Measurements from ENCODE around the gene ZDHHC8. TPM values are rescaled to one million over a fixed set of nuclear protein-coding genes. Genes with fewer than 3 reads are reported as not detected.
A peak's percentile ranks its signal among the peaks of the same experiment; 100 is the strongest.

Gene ZDHHC8
- total RNA-seq, 1 experiment from 2014 or later: 51.7 TPM

DNA sequence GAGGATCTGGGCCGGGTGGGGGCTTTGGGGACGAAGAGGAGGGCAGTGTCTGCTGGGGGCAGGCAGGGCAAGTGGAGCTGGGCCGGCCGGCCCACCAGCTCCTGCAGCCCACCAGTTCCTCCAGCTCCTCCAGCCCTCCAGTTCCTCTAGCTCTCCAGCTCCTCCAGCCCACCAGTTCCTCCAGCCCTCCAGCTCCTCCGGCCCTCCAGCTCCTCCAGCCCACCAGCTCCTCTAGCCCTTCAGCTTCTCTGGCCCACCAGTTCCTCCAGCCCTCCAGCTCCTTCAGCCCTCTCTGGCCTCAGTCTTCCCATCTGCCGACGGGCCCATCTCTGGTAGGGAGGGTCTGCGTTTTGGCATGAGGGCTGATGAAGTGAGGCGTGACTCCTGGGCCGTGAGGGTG is 28.4 kb downstream of the ZDHHC8 start:
- H3K79me1 ChIP-seq (ENCODE audit: insufficient read depth, low read depth, low read length, poor library complexity, severe bottlenecking): no peaks in the 10 kb centered on the region
- peak overlapping the region in 1 of 3 experiments; percentile 67; a peak in 1 of 7 replicates for H3K27ac Mint-ChIP-seq
- H3K18ac ChIP-seq (ENCODE audit: insufficient read length, low read depth, low read length): no peak overlapping the region
- H3K14ac ChIP-seq (ENCODE audit: insufficient read depth, low read length): no peak overlapping the region; the same call in 1 of the 2 replicates
- no CpG with 5 or more reads among the region's 10 CpGs for WGBS (ENCODE audit: extremely low coverage, insufficient read length, low lambda C conversion rate)
- peaks cover 6 to 17% of the 10 kb centered on the region in 2 experiments; a peak in 4 of 5 replicates for H3K9me3 Mint-ChIP-seq
- no peak overlapping the region for H2AK5ac ChIP-seq (ENCODE audit: insufficient read length, low read length)
- H3K23ac ChIP-seq (ENCODE audit: insufficient read length, low read depth, low read length): no peak overlapping the region
- H3K23me2 ChIP-seq (ENCODE audit: insufficient read length, low read depth, low read length, poor library complexity, severe bottlenecking): no peaks in the 10 kb centered on the region
- no peak overlapping the region for H4K8ac ChIP-seq (replicated peaks; ENCODE audit: insufficient read length, low read depth, low read length)
- no peak overlapping the region for H3K27ac ChIP-seq (ENCODE audit: insufficient read length, low read depth, low read length)
- no peak for DNase-seq
- no peak overlapping the region for H2BK15ac ChIP-seq (ENCODE audit: low read depth, low read length)
- no peak overlapping the region for H2BK20ac ChIP-seq (ENCODE audit: low read depth, low read length, poor library complexity, severe bottlenecking)
- H3K4me1 ChIP-seq (ENCODE audit: insufficient read depth, low read length): no peaks in the 10 kb centered on the region
- no peak overlapping the region for H4K5ac ChIP-seq (ENCODE audit: insufficient read length, low read depth, low read length)
- no peak overlapping the region for H3K4me2 ChIP-seq (ENCODE audit: insufficient read depth, insufficient read length, low read length)
- TF ChIP-seq, protein P1, sequence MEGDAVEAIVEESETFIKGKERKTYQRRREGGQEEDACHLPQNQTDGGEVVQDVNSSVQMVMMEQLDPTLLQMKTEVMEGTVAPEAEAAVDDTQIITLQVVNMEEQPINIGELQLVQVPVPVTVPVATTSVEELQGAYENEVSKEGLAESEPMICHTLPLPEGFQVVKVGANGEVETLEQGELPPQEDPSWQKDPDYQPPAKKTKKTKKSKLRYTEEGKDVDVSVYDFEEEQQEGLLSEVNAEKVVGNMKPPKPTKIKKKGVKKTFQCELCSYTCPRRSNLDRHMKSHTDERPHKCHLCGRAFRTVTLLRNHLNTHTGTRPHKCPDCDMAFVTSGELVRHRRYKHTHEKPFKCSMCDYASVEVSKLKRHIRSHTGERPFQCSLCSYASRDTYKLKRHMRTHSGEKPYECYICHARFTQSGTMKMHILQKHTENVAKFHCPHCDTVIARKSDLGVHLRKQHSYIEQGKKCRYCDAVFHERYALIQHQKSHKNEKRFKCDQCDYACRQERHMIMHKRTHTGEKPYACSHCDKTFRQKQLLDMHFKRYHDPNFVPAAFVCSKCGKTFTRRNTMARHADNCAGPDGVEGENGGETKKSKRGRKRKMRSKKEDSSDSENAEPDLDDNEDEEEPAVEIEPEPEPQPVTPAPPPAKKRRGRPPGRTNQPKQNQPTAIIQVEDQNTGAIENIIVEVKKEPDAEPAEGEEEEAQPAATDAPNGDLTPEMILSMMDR (conservative IDR thresholded peaks at IDR 0.05): no peak
- H3K4me1 Mint-ChIP-seq: peaks cover 4 to 7% of the 10 kb centered on the region in 2 experiments
- no peak overlapping the region for H2BK12ac ChIP-seq (ENCODE audit: insufficient read length, low read depth, low read length)
- H3K9me3 ChIP-seq (ENCODE audit: control insufficient read depth, low read depth, low read length): no peaks in the 10 kb centered on the region
- H2AFZ ChIP-seq (ENCODE audit: low read length): no peak overlapping the region
- H2BK5ac ChIP-seq (ENCODE audit: insufficient read length, low read length): no peak overlapping the region
- H3K9ac ChIP-seq (ENCODE audit: extremely low read depth, insufficient read length, low read length): no peak overlapping the region
- no peaks in the 10 kb centered on the region for H3K27me3 ChIP-seq (ENCODE audit: insufficient read depth, low read length)
- no peak overlapping the region for H3K4me3 Mint-ChIP-seq
- H4K91ac ChIP-seq (ENCODE audit: insufficient read length, low read depth, low read length): no peak overlapping the region
- H3K27me3 Mint-ChIP-seq (ENCODE audit: low read depth): no peaks in the 10 kb centered on the region
- no peak overlapping the region for H2BK120ac ChIP-seq (ENCODE audit: low read depth, low read length, poor library complexity, severe bottlenecking)
- H3K56ac ChIP-seq (ENCODE audit: insufficient read length, low read depth, low read length): no peak overlapping the region
- no peak overlapping the region for H3T11ph ChIP-seq (ENCODE audit: low read length)
- H3K79me2 ChIP-seq (ENCODE audit: insufficient read depth, low read length): no peaks in the 10 kb centered on the region
- no peaks in the 10 kb centered on the region for H4K20me1 ChIP-seq (ENCODE audit: control insufficient read depth, insufficient read depth, insufficient read length)
- H3K36me3 Mint-ChIP-seq (ENCODE audit: insufficient read depth in 1 of 3, low read depth in 3 of 3): peaks cover 0 to 7% (median 0%) of the 10 kb centered on the region in 3 experiments; a peak in 2 of 7 replicates
- H3K4ac ChIP-seq (ENCODE audit: low read depth, low read length): no peak overlapping the region
